GM18873 (cell line): ENCODE measurements around the gene DDX53.

Experiments used
- ATAC-seq: cut with Tn5 transposase; IDR thresholded peaks from one replicate; pipeline ENCODE4 v1.9.1; 2021; ENCODE audit warnings: mild to moderate bottlenecking, moderate library complexity, moderate number of reproducible peaks; ENCODE audit not compliant: unreplicated experiment, low FRiP score

Gene DDX53

DNA sequence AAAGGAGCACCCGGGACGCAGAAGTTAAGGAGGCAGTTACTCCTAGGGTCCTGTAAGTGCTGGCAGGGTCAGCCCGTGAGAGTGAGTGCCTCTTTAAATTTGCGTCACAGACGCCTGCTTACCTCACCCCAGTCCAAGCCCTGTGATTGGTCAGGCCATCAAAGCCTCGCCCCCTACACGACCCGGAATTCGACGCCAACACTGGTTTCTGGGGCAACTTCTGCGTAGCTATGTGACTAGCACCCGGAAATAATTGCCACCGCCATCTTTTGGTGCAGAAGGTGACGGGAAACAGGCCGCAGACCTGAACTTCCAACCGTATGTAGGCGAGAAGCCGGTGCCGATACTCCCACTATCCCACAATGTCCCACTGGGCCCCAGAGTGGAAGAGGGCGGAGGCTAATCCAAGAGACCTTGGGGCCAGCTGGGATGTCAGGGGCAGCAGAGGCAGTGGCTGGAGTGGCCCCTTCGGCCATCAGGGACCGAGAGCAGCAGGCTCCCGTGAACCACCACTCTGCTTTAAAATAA, at the start of gene DDX53:
TSS of gene DDX53 (plus strand) at position 265 of the 528 bp plus-strand sequence. CDS start at position 363, 98 bp downstream.
- ATAC-seq = no peak

DNA sequence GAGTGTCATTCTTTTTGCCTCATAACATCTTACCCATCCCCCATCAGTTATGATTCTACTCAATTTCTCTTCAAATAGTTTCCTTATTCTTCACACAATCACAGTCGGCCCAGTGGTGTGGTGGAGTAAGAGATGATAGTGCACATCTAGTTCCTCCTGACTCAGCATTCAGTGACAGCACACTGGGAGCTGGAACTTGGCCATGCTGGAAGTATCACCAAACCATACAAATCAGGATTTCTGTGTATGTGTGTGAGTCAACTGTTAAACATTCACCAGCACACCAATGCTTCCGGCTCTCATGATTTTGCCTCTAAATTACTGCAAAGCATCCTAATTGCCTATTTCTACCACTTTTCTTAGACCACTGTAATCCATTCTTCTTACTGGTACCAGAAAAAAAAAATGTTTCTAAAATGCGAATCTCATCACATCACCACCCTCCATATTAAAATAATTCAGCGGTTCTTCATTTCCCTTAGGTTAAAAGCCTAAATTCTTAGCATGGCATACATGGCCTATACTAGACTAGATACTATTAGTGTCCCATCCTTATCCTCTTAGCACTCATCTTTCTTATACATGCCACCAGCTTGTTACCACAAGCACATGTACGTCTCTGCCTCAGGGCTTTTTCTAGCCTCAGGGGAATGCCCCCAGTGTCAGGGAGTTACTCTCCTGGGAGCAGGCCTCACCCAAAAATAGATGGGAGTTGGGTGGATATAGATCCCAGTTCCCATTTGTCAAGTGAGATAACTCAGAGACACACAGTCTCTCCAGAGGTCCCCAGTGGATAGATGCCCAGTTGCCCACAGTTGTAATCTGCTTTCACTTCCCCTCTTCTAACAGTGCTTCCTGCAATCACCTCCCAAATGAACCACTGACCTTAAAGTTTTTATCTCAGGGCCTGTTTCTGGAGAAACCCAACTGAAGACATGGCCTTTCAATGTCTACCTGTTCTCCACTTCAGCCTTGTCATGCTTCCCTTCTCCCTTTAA, 49.2 kb upstream of the DDX53 start:
- no peak for ATAC-seq

DNA sequence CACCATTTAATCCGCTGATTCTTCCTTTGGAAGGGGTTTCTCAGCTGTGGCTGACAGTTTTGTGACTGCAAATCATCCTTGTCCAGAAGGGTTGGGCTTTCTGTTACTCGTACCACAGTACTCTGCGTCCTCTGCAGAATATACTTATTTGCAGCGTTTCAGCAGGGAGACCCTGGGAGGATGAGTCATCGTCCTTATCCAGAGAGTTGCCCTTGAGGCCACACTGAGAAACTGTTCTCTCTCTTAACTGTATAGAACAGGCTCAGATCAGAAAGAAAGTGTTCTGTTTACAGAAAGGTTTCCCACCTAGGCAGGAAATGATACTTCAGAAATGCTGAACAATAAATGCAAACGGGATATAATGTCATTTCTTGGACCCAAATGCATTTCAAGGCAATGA, 47.8 kb upstream of the DDX53 start:
- ATAC-seq = no peak

DNA sequence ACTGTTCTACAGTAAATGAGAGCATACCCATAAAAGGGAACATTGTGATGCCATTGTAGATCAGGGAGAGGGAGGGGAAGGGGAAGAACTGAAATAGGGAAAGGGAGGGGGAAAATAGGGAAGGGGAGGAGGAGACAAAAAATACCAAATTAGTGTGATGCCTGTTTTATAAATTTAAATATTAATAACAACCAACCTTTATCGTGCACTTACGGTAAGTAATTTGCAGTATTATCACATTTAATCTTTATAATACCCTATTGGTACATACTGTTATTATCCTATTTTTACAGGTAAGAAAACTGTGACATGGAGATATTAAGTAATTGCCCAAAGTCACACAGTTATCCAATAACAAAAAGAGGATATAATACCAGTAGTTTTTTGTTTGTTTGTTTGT, 41.5 kb upstream of the DDX53 start:
- no peak for ATAC-seq

DNA sequence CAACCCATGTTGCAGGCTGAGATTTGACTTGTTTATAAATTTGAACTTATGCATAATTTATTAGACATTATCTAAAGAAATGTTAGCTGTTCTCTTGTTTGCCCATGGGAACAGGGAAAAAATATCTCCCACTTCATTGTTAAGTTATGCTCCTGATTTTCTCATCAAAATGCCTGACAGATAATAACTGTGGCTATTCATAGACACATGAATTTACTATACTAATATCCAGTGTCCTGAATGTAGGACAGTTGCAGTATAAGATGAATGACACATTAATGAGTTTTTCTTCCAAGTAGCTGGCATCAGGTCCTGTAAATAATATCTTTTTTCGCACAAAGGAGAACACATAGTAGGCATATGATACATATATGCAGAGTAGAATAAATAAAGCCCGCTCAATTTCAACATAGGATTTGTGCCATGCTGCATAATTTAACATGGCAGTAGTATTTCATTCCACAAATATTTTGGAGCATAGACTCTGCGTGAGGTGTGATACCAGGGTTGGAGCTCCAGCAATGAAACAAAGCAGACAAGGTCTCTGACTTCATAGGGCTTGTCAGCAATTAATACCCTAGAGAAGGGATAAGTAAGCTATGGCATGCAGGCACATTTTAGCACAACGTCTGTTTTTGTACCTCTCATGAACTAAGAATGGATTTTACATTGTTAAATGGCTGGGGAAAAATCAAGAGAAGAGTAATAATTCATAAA, 40.4 kb upstream of the DDX53 start:
- no peak for ATAC-seq

DNA sequence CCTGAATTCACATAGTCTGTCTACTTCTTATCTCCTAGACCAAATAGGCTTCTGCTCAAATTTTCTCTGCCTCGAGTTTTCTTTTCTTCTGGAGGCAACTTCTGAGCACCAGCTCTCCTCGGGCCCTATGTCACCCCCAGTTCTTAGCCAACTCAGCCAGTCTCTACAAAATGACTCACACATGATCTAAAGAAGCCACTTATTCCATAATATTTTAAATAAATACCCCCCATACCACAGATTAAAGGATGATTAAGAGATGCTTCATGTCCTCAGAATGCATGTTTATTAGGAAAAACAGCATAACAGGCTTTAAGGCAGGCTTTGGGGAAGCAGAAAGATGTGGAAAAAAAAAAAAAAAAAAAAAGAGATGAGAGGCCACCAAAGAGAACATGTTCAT, 36.6 kb upstream of the DDX53 start:
- ATAC-seq = no peak

DNA sequence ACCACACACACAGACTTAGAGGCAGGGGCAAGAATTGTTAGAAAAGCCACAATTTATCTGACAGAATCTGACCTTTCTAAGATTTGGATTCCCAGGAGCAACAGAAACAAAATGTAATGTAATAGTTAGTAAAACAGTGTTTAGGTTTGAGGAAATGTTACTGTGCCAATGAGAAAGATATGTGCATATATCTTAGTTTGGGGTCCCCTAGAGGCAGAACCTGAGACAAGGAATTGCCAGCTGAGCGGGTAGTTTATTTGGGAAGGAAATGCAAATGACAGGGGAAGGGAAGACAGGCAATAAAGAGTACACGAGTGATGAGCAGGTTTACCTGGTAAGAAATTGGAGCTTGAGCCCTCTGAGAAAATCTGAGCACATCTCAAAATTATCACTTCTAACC, 31.3 kb upstream of the DDX53 start:
- no peak for ATAC-seq

DNA sequence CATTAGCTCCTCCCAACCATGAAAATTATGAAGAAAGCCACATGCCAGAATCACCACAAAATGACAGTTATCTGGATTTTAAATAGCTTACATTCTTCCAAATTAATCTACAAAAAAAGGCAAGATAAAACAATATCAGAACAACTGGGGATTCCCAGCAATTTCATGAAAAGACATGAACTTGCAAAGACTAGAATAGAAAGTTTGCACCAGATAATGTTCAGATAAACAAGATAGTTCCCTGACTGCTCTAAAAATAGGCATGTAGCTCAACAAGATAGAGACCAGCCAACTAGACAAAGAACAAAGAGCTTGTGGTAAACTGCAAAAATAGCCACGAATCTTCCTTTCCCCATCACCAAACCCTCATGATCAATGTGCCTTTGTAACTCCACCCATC, 30.3 kb upstream of the DDX53 start:
- no peak for ATAC-seq

DNA sequence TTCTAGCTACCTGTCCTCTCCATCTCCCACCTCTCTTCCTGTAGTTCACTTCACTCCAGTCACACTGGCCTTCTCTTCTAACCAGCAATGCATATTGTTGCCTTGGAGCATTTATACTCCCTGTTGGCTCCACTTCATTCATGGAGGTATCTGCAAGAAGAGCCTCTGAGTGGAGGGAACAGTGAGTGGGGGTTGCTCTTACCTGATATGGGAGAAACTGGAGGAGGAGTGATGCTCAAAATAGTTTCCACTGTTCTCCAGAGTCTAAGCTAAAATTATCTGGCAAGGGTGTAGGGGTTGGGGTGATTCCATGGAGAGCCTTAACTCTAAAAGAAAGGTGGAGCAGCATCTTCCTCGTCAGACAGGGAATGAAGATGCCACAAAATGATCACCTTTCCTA, 28.9 kb upstream of the DDX53 start:
- ATAC-seq = no peak

DNA sequence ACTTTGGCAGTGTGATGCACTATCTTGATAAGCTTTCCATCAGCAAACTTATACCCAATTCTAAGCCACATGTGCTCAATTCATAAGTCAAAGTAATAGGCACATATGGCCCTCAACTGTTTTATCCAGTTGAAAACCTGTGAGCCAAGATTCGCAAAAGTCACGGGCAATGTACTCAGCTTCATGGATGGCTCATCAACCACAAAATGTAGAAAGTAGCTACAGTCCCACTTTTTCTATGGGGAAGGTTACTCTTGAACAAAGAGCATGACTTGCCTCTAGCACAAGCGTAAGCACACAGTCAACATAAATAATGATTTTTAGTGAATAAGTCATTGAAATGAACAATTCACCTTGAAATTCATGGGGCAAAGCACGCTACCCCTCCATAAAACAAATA, 25.1 kb upstream of the DDX53 start:
- ATAC-seq = no peak

DNA sequence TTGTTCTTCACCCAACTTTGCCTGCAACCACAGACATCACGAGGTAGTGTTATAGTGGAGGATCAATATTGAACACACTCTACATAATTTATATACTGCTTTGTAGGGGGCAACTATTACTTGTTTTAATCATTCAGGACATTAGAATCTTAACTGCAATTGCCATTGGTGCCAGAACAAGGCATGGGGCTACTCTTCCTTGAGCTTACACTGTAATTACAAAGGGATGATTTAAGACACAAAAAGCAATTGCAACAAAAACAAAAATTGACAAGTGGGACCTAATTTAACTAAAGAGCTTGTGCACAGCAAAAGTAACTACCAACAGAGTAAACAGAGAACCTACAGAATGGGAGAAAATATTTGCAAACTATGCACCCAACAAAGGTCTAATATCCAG, 24.0 kb upstream of the DDX53 start:
- ATAC-seq = no peak

DNA sequence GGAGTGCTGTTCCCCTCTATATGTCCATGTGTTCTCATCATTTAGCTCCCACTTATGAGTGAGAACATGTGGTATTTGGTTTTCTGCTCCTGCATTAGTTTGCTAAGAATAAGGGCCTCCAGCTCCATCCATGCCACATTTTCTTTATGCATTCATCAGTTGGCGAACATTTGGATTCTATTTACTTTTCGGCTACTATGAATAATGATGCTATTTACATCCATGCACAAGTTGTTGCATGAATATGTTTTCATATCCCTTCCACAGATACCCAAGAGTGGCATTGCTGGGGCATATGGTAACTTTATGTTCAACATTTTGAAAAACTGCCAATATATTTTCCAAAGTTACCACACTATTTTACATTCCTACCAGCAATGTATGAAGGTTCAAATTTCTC, 13.8 kb upstream of the DDX53 start:
- ATAC-seq = no peak

DNA sequence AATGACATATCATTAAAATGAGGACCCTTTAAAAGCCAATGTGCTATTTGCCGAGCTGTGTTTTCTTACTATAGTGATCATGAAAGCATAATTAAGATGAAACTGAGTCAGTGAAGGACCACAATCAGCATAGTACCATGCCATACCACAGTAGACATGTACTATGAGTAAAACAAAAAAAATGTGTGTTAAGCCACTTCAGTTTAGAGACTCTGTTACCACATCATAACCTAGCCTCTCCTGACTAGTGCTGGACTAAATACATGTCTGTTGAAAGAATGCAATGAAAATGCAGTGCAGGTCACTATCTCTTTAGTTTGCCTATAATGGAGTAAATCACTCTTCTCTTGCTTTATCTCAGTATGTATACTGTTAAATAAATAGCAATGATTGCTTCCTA, 12.3 kb upstream of the DDX53 start:
- ATAC-seq = no peak

DNA sequence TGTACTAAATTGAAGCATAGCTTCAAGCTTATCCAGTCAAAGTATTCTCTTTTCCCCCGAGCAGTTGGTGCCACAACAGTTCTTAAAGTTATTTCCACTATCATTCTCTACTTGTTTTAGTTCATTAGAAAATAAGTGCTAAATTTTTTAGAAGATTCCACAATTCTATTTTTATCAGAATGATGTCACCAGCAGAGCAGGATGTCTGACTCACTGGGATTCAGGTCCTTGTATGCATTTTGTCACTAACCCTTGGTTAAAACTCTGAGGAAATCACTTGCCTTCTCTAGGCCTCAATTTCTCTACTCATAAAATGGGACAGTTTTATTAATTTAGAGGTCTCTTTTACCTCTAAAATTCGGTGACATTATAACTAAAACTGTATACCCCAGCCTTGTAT, 3.4 kb downstream of the DDX53 start:
- ATAC-seq = no peak

DNA sequence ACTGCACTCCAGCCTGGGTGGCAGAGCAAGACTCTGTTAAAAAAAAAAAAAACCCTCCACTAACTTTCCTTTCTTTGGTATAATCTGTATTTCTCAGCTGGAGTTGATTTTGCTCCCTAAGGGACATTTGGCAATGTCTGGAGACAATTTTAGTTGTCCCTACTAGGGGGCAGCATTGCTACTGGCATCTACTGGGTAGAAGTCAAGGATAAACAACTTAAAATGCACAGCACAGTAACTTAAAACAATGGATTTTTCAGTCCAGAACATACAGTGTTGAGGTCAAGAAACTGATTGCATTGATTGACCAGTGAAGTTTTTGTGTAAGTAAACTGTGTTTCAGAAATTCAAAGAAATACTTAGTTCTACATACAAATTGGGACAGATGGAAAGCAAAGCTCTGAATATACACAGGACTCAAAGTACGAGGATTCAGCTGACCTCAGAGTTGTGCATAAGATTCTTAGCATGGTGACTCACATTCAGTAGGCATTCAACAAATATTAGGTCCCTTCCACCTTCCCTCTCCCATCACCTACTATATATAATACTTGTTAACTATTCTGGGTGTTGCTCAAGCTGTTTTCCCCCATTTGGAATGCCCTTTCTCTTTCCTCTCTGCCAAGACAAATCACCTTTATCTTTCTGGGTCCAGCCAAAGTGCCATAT, 8.8 kb downstream of the DDX53 start:
- ATAC-seq = no peak

DNA sequence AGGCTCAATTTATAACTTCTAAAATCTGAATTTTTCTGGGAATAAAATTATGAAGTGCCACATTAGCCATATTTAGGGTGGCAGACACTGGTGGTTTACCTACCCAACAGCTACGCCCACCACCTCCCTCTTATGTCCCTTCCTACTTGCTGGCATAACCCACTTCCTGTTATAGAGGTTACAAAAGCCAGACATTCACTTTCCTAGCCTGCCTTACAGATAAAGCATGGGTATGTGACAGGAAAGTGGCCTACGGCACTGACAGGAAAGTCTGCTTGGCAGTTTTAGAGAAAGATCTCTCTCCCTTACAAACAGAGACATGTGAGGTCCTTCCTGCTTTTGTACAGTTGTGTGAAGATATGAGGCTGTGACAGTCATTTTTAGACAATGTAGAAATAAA, 12.4 kb downstream of the DDX53 start:
- ATAC-seq = no peak

DNA sequence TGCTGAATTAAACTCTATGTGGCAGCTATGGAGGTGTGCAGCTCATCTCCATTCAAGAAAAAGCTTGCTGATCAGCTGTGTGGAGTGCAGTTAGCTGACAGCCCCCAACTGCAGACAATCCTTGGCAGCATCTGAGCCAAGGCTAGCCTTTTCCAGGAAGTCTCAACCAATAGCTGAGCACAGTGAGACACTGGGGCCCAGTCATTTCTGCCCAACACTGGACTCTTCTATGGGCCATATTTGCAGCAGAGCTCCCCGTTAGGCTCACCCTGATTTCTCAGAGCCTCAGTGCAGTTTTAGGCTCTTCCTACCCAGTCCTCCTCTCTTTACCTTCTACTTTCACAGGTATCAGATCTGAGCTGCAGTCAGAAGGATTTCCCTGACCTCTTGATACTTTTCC, 12.9 kb downstream of the DDX53 start:
- no peak for ATAC-seq

DNA sequence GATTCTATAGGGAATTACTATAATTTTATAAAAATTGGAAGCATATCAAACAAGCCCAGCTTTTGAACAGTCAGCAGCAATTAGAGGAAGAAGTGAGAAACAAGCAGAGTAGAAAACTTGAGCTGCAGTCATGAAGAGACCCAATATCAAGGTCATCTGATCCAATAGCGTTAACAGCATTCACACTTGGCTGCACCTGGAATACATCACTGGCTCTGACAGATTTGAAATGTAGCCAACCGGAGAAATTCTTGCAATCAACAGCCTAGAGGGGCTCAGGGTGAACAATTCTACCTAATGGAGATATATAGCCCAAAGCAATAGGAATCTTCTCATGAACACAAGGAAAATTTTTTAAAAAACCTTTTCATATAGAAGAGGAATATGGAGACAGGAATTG, 13.6 kb downstream of the DDX53 start:
- no peak for ATAC-seq

DNA sequence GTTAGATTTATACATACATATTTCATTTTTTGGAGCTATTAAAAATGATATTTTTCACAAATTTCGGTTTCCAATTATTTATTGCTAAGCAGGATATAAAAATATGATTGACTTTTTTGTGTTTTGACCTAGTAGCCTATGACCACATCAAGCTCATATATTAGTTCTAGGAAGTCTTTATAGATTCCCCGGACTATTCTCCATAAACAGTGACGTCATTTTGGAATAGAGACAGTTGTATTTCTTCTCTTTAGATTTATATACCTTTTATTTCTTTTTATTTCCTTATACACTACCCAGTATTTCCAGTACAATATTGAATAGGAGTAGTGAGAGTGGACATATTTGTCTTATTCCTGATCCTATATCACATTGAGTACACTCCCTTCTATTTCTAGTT, 31.8 kb downstream of the DDX53 start:
- no peak for ATAC-seq

DNA sequence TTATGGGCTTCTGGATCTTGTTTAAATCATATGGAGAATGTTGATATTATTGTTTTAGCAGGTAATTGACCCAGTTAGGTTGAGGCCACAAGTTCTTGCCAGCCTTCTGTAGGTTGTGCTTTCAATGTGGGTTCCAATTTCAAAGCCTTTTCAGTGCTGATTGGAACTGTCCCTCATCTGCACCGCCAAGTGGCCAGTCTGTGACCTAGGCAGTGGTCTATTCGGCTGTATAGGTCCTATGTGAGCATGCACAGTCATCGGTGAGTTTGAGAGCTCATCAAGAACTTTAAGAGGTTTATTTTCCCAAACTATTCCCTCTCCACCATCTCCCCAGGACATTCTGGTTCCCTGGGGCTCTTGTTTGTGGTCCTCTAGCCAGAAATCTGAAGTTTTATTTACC, 35.7 kb downstream of the DDX53 start:
- ATAC-seq = no peak

DNA sequence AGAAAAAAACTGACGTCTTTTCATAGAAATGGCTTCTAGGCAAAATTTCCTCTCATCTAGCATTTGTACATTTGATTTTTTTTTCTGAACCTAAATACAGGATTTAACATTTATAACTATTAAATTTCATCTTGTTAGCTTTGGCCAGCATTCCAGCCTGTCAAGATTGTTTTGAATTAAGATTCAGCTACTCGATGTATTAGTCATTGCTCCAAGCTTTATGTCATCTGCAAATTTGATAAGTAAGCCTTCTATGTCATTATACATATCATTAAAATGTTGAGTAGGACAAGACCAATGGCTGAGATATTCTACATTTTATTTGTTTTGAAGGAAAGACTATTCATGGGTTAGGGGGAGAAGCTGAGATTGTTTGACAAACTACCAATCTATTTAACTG, 46.7 kb downstream of the DDX53 start:
- ATAC-seq = no peak
